Naive thymus-derived CD8-positive, alpha-beta T cell (primary cell): ENCODE measurements around the gene SNX20. TPM values are rescaled to one million over a fixed set of nuclear protein-coding genes. Genes with fewer than 3 reads are reported as not detected.

Experiments used
- ATAC-seq, 2 donors: fragments of 150-1000 bp; cut with Tn5 transposase in 1 of 2; sonication (Bioruptor Pico), chemical (Tn5 transposase) in 1 of 2; 1 replicate in 1 of 2; 2 replicates in 1 of 2; pipeline ENCODE4 v1.10.0; 2021; ENCODE audit warnings: mild to moderate bottlenecking in 2 of 2, moderate library complexity in 2 of 2
- POLR2A ChIA-PET: fragments of 350-600 bp; sonication (Branson Sonifier 250); formaldehyde crosslinking; loops from one replicate; lab custom pipeline; 2021; ENCODE audit warnings: antibody characterized with exemption; lab: Charles Lee
- DNase-seq, 10 donors: peaks; one replicate each; pipeline versions ENCODE4 v3.0.0 to v3.0.0-alpha.2; 2020 to 2022
- H3K27ac Mint-ChIP-seq, 10 donors: one replicate each; pipeline ENCODE4 v1.8.0; 2020 to 2022; ENCODE audit warnings: mild to moderate bottlenecking in 10 of 10, mixed read lengths in 10 of 10, moderate library complexity in 4 of 10, inconsistent platforms in 1 of 10
- H3K27me3 Mint-ChIP-seq, 5 donors: one replicate each; pipeline ENCODE4 v1.8.0; 2021 to 2022; ENCODE audit warnings: mixed read lengths in 5 of 5
- H3K36me3 Mint-ChIP-seq, 3 donors: one replicate each; pipeline ENCODE4 v1.8.0; 2020 to 2022; ENCODE audit warnings: mixed read lengths in 3 of 3, mild to moderate bottlenecking in 2 of 3, inconsistent platforms in 1 of 3
- H3K4me1 Mint-ChIP-seq, 4 donors: one replicate each; pipeline ENCODE4 v1.8.0; 2021 to 2022; ENCODE audit warnings: mixed read lengths in 4 of 4
- H3K4me3 Mint-ChIP-seq, 10 donors: one replicate each; pipeline ENCODE4 v1.8.0; 2020 to 2022; ENCODE audit warnings: mild to moderate bottlenecking in 10 of 10, mixed read lengths in 10 of 10, moderate library complexity in 6 of 10, inconsistent platforms in 1 of 10
- H3K9me3 Mint-ChIP-seq, 9 donors: one replicate each; pipeline ENCODE4 v1.8.0; 2020 to 2022; ENCODE audit warnings: mixed read lengths in 9 of 9, mild to moderate bottlenecking in 3 of 9, inconsistent platforms in 1 of 9, moderate library complexity in 1 of 9
- polyA plus RNA-seq, 3 donors: library from polyadenylated mRNA; unstranded; fragments of 300-500 nt; fragmentation: Illumina TruSeq; gene quantifications; one replicate each; pipeline ENCODE4 v1.2.3, GENCODE V29; 2021
- total RNA-seq, 8 experiments: library from RNA in 2 of 8; stranded (reverse) in 2 of 8; gene quantifications; one replicate each; pipeline ENCODE4 v1.2.3 and lab custom pipeline; 2021 to 2026

Gene SNX20
- total and polyA plus RNA-seq, 5 experiments from 2014 or later, result 31.1 to 50.4 (median 38.3) TPM

DNA sequence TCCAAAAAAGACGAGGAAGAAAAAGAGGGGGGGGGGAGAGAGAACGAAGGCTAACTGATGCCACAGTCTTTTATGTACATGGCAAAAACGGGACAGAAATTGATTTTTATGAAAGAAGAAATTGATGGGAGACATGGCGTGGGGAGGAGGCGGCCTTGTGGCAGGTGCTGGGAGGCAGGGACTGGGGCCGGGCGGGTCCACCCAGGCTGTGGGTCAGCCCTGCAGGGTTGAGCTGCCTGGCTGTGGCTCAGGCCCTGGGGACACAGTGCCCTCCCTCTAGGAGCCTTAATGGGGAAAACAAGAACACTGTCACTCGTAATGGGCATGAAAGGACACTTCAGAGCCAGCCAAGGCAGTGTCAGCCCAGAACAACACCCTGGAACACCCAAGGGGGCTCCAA, 34.8 kb downstream of the SNX20 start:
- POLR2A ChIA-PET, result no interaction called here
- Mint-ChIP-seq H3K4me3 (no peak overlapping the region), H3K9me3 (no peaks in the 10 kb centered on the region), H3K4me1 (peaks cover 4 to 9% (median 7%) of the 10 kb centered on the region in 4 donors), H3K36me3 (peaks cover 0 to 4% (median 0%) of the 10 kb centered on the region in 3 donors), H3K27me3 (no peaks in the 10 kb centered on the region), H3K27ac (no peak overlapping the region)
- no peak for ATAC-seq
- DNase-seq, result no peak

DNA sequence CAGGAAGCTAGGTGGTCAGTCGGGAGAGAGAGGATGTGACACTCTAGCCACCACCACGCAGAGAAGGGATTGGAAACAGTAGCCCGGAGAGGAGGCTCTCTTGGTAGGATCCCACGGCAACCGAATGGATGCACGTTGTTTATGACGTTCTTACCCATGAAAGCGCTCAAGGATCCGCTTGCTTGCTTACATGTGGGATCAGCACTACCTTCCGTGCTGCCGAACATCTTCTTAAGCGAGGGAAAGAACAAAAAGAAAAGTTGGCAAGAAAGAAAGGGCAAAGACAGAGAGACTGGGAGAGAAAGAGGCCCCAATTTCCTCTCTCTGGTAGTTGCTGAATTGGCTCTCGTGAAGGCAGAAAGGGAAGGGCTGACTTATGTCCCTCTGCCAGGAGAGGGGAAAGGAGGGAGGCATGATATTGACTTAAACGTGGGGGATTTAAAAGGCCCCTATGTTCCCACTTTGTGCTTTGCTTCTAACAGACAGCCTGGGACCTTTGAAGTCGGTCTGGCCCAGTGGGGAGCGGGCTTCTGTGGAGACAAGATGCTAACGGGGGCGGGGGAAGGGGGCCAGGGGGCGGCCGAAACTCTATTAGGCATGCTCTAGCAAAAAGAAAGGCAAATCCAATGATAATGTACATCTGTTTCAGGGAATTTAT, 35.4 kb downstream of the SNX20 start:
- POLR2A ChIA-PET, result interaction anchor here (0.7 to 1.1 kb wide), 2 partner anchors 10 to 19 kb away, joined by 3 to 4 read pairs; no protein-coding TSS in a partner anchor
- peak overlapping the region in 2 of 10 donors; percentile 22 to 53 for H3K27ac Mint-ChIP-seq

DNA sequence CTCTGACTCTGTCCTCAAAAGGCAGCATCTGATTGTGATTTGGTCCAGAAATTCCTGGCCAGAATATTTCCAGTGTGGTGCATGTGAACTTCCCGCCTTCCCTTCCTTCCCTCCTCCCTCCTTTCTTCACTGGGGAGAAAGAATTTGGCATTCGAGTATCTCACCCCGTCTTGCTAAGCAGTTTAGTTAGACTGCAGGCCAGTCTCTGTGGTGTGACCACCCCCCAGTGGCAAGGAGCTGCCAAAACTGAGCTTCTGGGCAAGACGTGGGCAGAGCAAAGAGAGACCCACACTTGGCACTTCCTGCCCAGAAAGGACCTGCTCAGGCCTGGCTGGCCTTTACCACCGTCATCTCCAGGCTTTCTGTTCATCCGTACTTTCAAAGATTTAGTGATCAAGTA, 36.4 kb downstream of the SNX20 start:
- POLR2A ChIA-PET, result interaction anchor here (0.7 to 1.1 kb wide), 2 partner anchors 9 to 20 kb away, joined by 3 to 4 read pairs; no protein-coding TSS in a partner anchor
- Mint-ChIP-seq H3K27me3 (no peaks in the 10 kb centered on the region), H3K4me3 (no peak overlapping the region), H3K9me3 (no peaks in the 10 kb centered on the region), H3K36me3 (no peaks in the 10 kb centered on the region), H3K27ac (peak overlapping the region in 4 of 10 donors; percentile 29 to 81 (median 56)), H3K4me1 (peaks cover 4 to 9% (median 7%) of the 10 kb centered on the region in 4 donors)
- DNase-seq (peak in 8 of 10 donors; percentile 21 to 79 (median 44)), ATAC-seq (peak; percentile 78 to 90)

More for the DNA sequence above, 35.4 kb downstream of the SNX20 start:
- H3K9me3 Mint-ChIP-seq, result no peaks in the 10 kb centered on the region
- H3K4me3 Mint-ChIP-seq, result no peak overlapping the region
- H3K27me3 Mint-ChIP-seq, result no peaks in the 10 kb centered on the region
- DNase-seq (no peak), ATAC-seq (no peak)
- peaks cover 0 to 4% (median 0%) of the 10 kb centered on the region in 3 donors for H3K36me3 Mint-ChIP-seq
- H3K4me1 Mint-ChIP-seq, result peaks cover 4 to 9% (median 8%) of the 10 kb centered on the region in 4 donors

DNA sequence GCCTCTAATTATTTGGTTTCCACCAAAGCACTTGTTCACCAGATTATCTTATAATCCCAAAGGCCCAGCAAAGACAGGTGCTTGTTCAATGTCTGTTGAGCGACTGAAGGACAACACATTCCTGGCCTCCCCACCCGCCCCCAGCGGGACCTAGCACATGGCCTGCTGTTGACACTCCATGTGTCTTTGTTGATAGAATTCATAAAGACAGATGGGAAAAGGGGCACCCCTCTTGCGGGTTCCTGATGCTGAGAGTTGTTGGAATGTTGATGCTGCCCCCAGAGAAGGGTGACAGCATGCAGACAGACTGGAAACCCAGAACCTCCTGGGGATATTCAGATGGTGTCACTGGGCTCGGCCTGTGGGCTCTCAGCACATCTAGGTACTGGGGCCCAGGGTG, 36.9 kb downstream of the SNX20 start:
- Mint-ChIP-seq H3K4me3 (no peak overlapping the region), H3K9me3 (no peaks in the 10 kb centered on the region), H3K4me1 (peaks cover 4 to 12% (median 8%) of the 10 kb centered on the region in 4 donors), H3K27me3 (no peaks in the 10 kb centered on the region), H3K36me3 (no peaks in the 10 kb centered on the region), H3K27ac (no peak overlapping the region)
- ATAC-seq (no peak), DNase-seq (no peak)
- POLR2A ChIA-PET, result no interaction called here

DNA sequence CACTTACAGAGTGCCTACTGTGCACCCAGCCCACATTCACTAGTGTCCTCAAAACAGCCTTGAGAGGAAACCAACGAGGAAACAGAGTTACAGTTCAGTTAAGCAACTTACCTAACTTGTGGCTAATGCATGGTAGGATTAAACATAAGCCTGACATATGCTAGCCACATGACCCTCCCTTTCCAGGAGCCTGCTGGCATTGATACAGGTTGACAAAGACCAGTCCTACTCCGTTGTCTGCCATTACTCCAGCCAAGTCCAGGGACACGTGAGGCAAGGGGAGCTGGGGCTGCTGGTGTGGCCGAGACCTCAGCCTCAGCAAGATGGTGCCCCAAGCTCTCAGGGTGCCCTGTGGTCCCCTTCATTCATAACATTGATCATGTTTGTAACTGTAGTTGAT, 37.9 kb downstream of the SNX20 start:
- POLR2A ChIA-PET, result no interaction called here
- no peak overlapping the region for H3K4me3 Mint-ChIP-seq
- DNase-seq, result no peak
- no peaks in the 10 kb centered on the region for H3K36me3 Mint-ChIP-seq
- H3K27ac Mint-ChIP-seq, result no peak overlapping the region
- peaks cover 4 to 14% (median 8%) of the 10 kb centered on the region in 4 donors for H3K4me1 Mint-ChIP-seq
- H3K9me3 Mint-ChIP-seq, result no peaks in the 10 kb centered on the region
- no peak for ATAC-seq
- H3K27me3 Mint-ChIP-seq, result no peaks in the 10 kb centered on the region

DNA sequence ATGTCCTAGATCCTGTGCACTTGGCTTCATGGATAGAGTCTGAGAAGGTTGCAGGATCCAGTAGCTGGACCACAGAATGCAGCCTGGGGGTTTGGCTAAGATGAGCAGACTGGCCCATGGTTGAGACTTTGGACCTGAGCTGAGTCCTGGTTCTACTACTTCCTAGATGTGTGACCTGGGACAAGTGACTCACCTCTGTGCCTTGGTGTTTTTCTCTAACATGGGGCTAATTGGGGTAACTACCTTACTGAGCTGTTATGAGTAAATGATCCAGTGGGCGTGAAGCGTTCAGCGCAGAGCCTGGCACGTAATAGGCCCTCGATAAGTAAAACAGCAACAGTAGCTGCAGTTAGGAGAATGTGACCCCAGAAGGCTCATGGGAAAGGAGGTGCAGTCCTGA, 38.8 kb downstream of the SNX20 start:
- no peak for DNase-seq
- Mint-ChIP-seq H3K9me3 (no peaks in the 10 kb centered on the region), H3K27ac (no peak overlapping the region), H3K4me1 (peaks cover 4 to 14% (median 8%) of the 10 kb centered on the region in 4 donors), H3K36me3 (no peaks in the 10 kb centered on the region), H3K4me3 (no peak overlapping the region), H3K27me3 (no peaks in the 10 kb centered on the region)
- no peak for ATAC-seq
- POLR2A ChIA-PET, result no interaction called here

DNA sequence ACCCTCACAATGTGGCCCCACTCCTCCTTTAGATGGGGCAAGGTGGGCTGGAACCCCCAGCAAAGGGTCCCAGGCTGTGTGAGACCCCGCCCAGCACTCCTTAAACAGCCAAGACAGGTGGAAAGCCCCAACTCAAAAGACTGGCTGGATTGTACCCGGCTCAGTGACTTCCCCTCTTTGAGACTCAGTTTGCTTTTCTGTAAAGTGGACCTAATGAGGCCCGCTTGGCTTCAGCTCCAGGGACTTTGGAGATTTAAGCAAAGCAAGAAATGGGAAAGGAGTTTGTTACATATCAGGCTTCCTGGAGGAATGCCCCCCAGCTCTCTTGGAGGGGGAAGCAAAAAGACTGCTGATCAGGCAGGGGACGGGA, 39.3 kb downstream of the SNX20 start:
- Mint-ChIP-seq H3K4me3 (no peak overlapping the region), H3K9me3 (no peaks in the 10 kb centered on the region), H3K4me1 (peaks cover 6 to 14% (median 9%) of the 10 kb centered on the region in 4 donors), H3K36me3 (no peaks in the 10 kb centered on the region), H3K27ac (no peak overlapping the region), H3K27me3 (no peaks in the 10 kb centered on the region)
- DNase-seq, result no peak
- no peak for ATAC-seq
- POLR2A ChIA-PET, result interaction anchor here (0.6 to 0.7 kb wide), 2 partner anchors 66 to 345 kb away, joined by 3 read pairs; no protein-coding TSS in a partner anchor

DNA sequence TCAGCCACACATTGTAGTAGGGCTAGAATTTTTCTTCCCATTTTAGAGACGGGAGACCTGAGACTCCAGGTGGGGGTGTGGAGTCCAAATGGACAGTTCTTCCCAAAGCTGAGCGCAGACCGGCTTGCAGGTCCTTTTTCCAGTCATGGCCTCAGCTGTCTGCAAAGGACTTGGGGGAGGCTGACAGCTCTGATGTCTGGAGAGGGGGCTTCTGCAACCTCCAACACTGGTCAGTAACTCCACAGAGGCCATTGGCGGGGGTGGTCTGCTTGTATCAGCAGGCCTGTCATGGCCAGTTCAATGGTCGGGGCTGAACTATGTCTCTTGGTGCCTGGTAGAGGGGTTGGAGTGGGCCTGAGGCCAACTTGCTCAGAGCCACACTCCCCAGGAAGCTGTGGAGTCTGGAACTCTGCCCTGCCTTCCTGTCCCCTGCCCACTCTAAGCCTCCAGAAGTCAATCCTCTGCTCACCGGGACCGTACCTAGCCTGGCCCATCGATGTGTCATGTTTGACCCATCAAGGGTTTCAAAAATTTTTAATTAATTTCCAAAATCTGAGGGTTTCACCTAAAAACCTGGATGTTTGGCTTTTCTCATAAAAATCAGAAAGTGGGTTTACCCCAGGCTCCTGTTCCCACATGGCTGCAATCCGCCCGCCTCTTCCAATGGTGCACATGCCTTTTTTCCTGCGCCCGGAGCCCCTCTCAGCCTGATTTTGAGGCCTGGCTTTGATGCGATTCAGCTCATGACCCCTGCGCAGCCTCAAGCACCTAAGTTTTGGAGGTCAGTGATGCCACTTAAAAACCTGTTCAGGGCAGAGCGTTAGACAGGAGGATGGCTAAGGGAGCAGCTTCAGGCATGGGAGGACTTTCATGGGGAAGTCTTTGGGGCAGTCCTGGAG, 39.9 kb downstream of the SNX20 start:
- POLR2A ChIA-PET, result interaction anchor here (0.6 to 0.7 kb wide), 2 partner anchors 65 to 345 kb away, joined by 3 read pairs; no protein-coding TSS in a partner anchor
- DNase-seq, result no peak
- no peak for ATAC-seq
- Mint-ChIP-seq H3K36me3 (no peaks in the 10 kb centered on the region), H3K4me3 (no peak overlapping the region), H3K4me1 (peaks cover 10 to 14% (median 12%) of the 10 kb centered on the region in 4 donors), H3K27me3 (no peaks in the 10 kb centered on the region), H3K9me3 (no peaks in the 10 kb centered on the region), H3K27ac (peak overlapping the region in 1 of 10 donors; percentile 1)

DNA sequence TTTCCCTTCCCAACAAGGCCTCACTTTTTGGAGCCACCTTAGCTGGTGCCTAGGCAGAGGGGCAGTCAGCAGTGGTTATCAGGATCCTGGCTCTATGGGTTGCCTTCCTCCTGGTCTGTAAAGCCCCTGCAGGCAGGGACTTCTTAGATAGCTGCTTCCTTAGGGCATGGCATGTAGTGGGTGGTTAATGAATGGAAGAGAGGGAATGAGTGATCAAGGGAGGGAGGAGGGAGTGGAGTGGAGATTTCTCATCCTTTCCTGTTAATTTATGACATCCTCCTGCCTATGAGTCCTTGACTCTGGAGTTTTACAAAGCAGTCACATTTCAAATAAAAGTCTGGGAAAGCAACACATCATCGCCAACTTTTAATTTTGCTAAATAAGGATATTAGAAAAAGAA, 40.7 kb downstream of the SNX20 start:
- Mint-ChIP-seq H3K9me3 (no peaks in the 10 kb centered on the region), H3K27me3 (no peaks in the 10 kb centered on the region), H3K36me3 (no peaks in the 10 kb centered on the region), H3K4me3 (no peak overlapping the region), H3K4me1 (peaks cover 10 to 20% (median 16%) of the 10 kb centered on the region in 4 donors), H3K27ac (peak overlapping the region in 2 of 10 donors; percentile 37 to 69)
- POLR2A ChIA-PET, result interaction anchor here (0.6 kb wide), 1 partner anchor 153 kb away, joined by 3 read pairs; no protein-coding TSS in a partner anchor
- DNase-seq (no peak), ATAC-seq (no peak)

DNA sequence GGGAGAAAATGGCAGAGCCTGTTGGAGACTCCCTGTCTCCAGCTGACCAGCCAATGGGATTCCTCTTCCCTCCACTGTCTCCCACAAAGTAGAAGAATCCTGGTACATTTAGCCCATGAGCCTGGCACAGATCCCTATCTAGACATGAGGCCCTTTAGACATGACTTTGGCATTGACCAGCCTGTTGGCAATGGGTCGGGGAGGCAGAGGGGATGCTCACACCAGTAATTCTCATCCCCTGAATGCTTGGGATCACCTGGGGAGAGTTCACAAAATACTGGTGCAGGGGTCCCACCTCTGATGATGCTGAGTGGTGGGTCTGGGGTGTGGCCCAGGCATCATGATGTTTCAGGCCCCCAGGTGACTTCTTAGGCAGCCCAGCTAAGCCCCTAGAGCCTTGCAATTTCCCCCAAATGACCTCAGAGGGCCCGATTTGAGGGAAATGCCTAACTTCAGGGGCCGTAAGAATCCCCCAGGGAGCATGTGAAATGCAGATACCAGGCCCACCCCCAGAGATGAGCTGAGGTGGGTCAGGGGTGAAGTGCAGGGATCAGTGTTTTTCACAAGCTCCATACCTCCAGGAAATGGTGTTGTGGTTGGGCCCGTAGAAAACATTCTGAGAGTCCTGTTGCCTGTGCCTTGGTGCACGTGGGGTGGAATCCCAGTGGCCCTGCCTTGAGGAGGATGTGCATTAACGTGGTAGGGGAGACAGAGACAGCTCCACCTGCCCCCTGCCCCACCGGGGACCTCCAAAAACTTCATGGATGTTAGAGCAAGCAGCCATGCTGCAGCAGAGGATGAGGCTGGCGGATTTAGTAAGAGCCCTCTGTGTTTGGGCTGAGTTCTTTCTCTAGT, 42.1 kb downstream of the SNX20 start:
- DNase-seq, result no peak
- POLR2A ChIA-PET, result no interaction called here
- no peaks in the 10 kb centered on the region for H3K27me3 Mint-ChIP-seq
- no peak for ATAC-seq
- no peak overlapping the region for H3K4me3 Mint-ChIP-seq
- peaks cover 4 to 5% (median 4%) of the 10 kb centered on the region in 3 donors for H3K36me3 Mint-ChIP-seq
- H3K27ac Mint-ChIP-seq, result peak overlapping the region in 1 of 10 donors; percentile 42
- no peaks in the 10 kb centered on the region for H3K9me3 Mint-ChIP-seq
- peaks cover 6 to 12% (median 10%) of the 10 kb centered on the region in 4 donors for H3K4me1 Mint-ChIP-seq

DNA sequence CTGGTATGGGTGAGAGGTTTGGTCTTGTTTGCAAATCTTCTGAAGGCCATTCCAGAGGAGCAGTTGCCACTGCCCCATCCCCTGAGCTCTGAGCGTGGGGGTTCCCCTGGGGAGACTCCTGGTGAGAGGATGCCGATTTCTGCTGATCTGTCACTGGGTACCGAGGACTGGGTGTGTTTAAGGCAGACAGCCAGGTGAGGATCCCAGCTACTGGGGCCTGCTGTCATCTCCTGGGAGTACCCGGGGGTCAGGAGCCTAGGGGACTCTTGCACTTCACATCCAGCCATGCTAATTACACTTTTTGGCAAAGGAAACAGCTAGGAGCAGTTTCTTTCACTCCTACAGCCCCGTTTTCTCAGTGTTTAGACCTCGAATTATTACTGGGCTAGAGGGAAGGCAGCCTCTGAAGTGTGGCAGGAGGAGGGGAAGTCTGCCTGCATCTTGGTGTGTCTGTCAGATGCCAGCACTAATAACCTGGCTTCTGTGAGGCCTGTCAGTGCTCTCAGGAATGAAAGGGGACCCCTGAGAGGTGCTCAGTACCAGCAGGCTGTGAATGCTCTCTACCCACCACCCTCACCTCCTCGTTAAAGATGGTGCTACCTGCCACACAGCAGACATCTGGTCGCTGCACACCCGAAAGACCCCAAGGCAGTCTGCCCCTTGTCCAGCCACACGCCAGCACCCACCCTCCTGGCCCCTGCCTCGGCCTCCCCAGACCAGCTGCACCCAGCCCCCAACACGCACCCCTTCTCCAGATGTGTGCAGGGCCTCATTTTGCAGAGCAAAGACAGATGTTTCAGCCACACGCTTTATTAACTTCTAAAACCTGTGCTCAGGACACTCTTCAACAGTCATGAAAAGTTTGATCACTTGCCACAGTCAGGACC, 43.2 kb downstream of the SNX20 start:
- POLR2A ChIA-PET, result no interaction called here
- Mint-ChIP-seq H3K36me3 (peaks cover 4 to 7% (median 5%) of the 10 kb centered on the region in 3 donors), H3K4me1 (peaks cover 6 to 12% (median 10%) of the 10 kb centered on the region in 4 donors), H3K9me3 (no peaks in the 10 kb centered on the region), H3K27ac (no peak overlapping the region), H3K4me3 (peak overlapping the region in 1 of 10 donors; percentile 6), H3K27me3 (no peaks in the 10 kb centered on the region)
- ATAC-seq (no peak), DNase-seq (no peak)
